Subcutaneous abdominal adipose tissue (tissue), 5 donors: Measurements from ENCODE around the gene CRABP2.

Experiments used
- H3K27ac ChIP-seq: one replicate; pipeline ENCODE4 v1.7.0; 2013; ENCODE audit warnings: low read depth, mild to moderate bottlenecking, inconsistent platforms, low read length, moderate library complexity
- H3K27me3 ChIP-seq, 5 donors: one replicate each; pipeline ENCODE4 v1.7.0; 2013; ENCODE audit warnings: low read length in 5 of 5, inconsistent platforms in 1 of 5; ENCODE audit not compliant: control insufficient read depth in 5 of 5, insufficient read depth in 4 of 5
- H3K36me3 ChIP-seq, 5 donors: one replicate each; pipeline ENCODE4 v1.7.0; 2013; ENCODE audit warnings: low read length in 5 of 5; ENCODE audit not compliant: control insufficient read depth in 5 of 5, insufficient read depth in 5 of 5
- H3K4me1 ChIP-seq, 5 donors: one replicate each; pipeline ENCODE4 v1.7.0; 2013; ENCODE audit warnings: low read length in 5 of 5, mild to moderate bottlenecking in 3 of 5, moderate library complexity in 1 of 5; ENCODE audit not compliant: control insufficient read depth in 5 of 5, insufficient read depth in 5 of 5
- H3K4me3 ChIP-seq, 5 donors: one replicate each; pipeline ENCODE4 v1.7.0; 2013; ENCODE audit warnings: low read length in 5 of 5, low read depth in 1 of 5
- H3K9ac ChIP-seq, 5 donors: one replicate each; pipeline ENCODE4 v1.7.0; 2013; ENCODE audit warnings: low read length in 5 of 5, mild to moderate bottlenecking in 4 of 5, moderate library complexity in 3 of 5
- H3K9me3 ChIP-seq, 5 donors: one replicate each; pipeline ENCODE4 v1.7.0; 2013; ENCODE audit warnings: low read length in 5 of 5; ENCODE audit not compliant: control insufficient read depth in 5 of 5
- donor health status: healthy.
- donor health status: healthy.
- donor health status: healthy.
- donor health status: healthy.
- donor health status: healthy.

The CRABP2 gene

GRCh38 chr1:156692925-156693847 lies 12.2 kb downstream of the CRABP2 start:
- H3K9ac ChIP-seq: no peak overlapping the region
- no peak overlapping the region for H3K4me3 ChIP-seq
- H3K27ac ChIP-seq: no peak overlapping the region
- peaks cover 2 to 24% (median 18%) of the 10 kb centered on the region in 5 donors for H3K4me1 ChIP-seq
- H3K36me3 ChIP-seq: no peaks in the 10 kb centered on the region
- peaks cover 29 to 59% (median 42%) of the 10 kb centered on the region in 5 donors for H3K27me3 ChIP-seq
- H3K9me3 ChIP-seq: no peaks in the 10 kb centered on the region

DNA sequence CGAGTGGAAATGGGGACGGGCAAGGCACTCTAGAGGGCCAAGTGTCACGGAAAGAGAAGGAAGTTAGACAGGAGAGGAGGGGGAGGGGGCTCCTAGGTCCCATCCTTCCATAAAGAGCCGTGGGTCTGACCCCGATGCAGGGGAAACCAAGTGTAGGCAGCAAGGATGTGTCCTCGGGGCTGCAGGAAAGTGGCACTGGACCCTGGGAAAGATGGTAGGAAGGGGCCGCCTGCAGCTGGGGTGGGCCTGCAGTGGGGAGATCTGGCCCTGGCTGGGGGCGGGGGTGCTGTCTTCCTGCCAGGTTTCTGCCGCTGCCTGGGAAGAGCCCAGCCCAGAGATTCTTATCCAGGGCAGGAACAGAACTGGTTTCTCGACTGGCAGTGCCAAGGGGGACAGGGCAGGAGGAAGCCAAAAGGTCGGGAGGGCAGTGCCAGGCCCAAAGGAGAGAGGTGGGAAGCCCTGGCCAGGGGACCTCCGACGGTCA lies 12.9 kb downstream of the CRABP2 start:
- peaks cover 29 to 60% (median 42%) of the 10 kb centered on the region in 5 donors for H3K27me3 ChIP-seq
- no peaks in the 10 kb centered on the region for H3K9me3 ChIP-seq
- peaks cover 2 to 24% (median 18%) of the 10 kb centered on the region in 5 donors for H3K4me1 ChIP-seq
- no peak overlapping the region for H3K4me3 ChIP-seq
- no peak overlapping the region for H3K9ac ChIP-seq
- no peaks in the 10 kb centered on the region for H3K36me3 ChIP-seq
- no peak overlapping the region for H3K27ac ChIP-seq

- Histone ChIP-seq H3K27me3 (peaks cover 26 to 60% (median 40%) of the 10 kb centered on the region in 5 donors), H3K4me3 (no peak overlapping the region)
These were observed 13.5 kb downstream of the CRABP2 start for GRCh38 chr1:156691665-156692440.

DNA sequence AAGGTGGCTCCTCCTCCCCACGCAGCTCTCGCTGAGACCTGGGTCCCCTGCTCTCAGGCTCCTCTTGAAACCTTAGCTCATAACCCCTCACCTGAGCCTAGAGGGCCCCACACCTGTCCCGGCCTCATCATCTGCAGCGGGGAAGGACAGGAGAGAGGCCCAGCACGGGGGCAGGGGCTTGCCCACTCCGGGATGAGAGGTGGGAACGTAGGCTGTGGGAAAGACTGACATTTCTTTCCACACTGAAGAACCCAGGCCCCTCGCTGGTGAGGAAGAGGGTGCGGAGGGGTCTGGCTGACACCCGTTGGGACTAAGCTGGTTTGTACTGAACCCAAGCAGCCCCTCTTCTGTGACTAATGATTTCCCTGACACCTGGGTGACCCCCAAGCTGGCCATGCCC lies 14.2 kb downstream of the CRABP2 start:
- peaks cover 2 to 24% (median 18%) of the 10 kb centered on the region in 5 donors for H3K4me1 ChIP-seq
- H3K9me3 ChIP-seq: no peaks in the 10 kb centered on the region
- no peak overlapping the region for H3K4me3 ChIP-seq
- H3K36me3 ChIP-seq: no peaks in the 10 kb centered on the region
- H3K27me3 ChIP-seq: peaks cover 24 to 60% (median 38%) of the 10 kb centered on the region in 5 donors
- no peak overlapping the region for H3K27ac ChIP-seq
- H3K9ac ChIP-seq: no peak overlapping the region

More at GRCh38 chr1:156691665-156692440, 13.5 kb downstream of the CRABP2 start:
- H3K9ac ChIP-seq: no peak overlapping the region
- peaks cover 2 to 24% (median 18%) of the 10 kb centered on the region in 5 donors for H3K4me1 ChIP-seq
- H3K27ac ChIP-seq: no peak overlapping the region
- H3K36me3 ChIP-seq: no peaks in the 10 kb centered on the region
- H3K9me3 ChIP-seq: no peaks in the 10 kb centered on the region

DNA sequence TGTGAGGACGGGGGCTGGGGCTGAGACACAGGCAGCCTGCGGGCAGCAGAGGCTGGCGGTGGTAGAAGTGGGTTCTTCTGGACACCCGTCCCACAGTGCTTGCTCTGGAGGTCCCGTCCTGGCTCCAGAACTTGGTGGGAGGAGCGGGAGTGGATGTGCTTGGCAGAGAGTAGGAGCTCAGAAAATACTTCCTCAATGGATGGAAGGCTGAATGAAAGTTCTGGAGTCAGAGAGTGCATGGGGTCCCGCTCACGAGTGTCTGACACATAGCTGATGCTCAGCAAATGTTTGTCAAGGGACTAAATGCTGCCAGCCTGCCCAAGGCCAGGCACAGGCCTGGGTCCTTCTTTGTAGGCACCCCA lies 14.7 kb downstream of the CRABP2 start:
- H3K27me3 ChIP-seq: peaks cover 24 to 61% (median 38%) of the 10 kb centered on the region in 5 donors
- H3K4me3 ChIP-seq: no peak overlapping the region
- no peaks in the 10 kb centered on the region for H3K9me3 ChIP-seq
- H3K9ac ChIP-seq: no peak overlapping the region
- H3K27ac ChIP-seq: no peak overlapping the region
- peaks cover 2 to 24% (median 18%) of the 10 kb centered on the region in 5 donors for H3K4me1 ChIP-seq
- no peaks in the 10 kb centered on the region for H3K36me3 ChIP-seq

GRCh38 chr1:156689953-156690674 lies 15.3 kb downstream of the CRABP2 start:
- H3K4me1 ChIP-seq: peaks cover 2 to 24% (median 18%) of the 10 kb centered on the region in 5 donors
- H3K4me3 ChIP-seq: no peak overlapping the region
- no peak overlapping the region for H3K27ac ChIP-seq
- no peaks in the 10 kb centered on the region for H3K9me3 ChIP-seq
- no peaks in the 10 kb centered on the region for H3K36me3 ChIP-seq
- no peak overlapping the region for H3K9ac ChIP-seq
- peaks cover 24 to 65% (median 38%) of the 10 kb centered on the region in 5 donors for H3K27me3 ChIP-seq

DNA sequence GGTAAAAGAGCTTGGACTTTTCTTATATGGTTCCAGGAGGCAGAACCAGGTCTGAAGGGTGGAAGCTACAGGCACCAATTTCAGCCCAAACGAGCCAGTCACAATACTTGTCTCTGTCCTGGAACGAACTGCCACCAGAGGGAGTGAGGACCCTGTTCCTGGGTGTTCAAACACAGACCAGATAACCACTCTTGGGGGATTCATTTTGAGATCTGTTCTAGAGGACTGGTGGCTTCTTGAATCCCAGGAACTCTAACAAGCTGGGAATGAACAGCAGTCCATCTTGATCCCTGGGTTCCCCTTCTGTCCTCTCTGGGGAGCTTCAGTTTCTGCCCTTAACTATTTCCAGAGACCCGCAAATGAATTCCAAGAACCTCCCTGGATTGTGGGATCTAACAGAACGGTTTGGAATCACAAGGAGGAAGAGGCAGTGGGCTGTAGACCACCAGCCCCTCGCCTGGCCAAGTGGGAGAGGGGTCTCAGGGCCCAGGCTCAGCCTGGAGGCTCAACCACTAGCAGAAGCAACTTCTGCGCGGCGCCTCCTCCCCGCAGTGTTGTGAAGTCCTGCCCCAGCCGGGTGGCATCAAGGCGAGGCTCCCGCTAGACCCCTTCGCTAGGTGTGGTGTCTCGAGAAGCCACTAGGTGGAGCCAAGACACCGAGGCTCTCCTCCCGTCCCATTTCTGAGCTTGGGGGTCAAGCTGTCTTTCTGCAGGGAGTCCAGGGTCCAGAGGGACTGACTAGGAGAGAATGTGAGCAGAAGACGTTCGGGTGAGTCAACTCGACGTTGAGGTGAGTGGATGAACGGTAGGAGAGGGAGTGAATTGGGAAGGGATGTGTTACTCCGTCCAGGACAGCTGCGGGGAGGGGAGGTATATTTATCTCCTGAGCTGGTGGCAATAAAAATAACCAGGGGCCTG lies 16.1 kb downstream of the CRABP2 start:
- Histone ChIP-seq H3K4me3 (no peak overlapping the region), H3K4me1 (peaks cover 2 to 24% (median 18%) of the 10 kb centered on the region in 5 donors), H3K9ac (no peak overlapping the region), H3K27ac (no peak overlapping the region), H3K36me3 (no peaks in the 10 kb centered on the region), H3K9me3 (no peaks in the 10 kb centered on the region), H3K27me3 (peaks cover 27 to 68% (median 38%) of the 10 kb centered on the region in 5 donors)

DNA sequence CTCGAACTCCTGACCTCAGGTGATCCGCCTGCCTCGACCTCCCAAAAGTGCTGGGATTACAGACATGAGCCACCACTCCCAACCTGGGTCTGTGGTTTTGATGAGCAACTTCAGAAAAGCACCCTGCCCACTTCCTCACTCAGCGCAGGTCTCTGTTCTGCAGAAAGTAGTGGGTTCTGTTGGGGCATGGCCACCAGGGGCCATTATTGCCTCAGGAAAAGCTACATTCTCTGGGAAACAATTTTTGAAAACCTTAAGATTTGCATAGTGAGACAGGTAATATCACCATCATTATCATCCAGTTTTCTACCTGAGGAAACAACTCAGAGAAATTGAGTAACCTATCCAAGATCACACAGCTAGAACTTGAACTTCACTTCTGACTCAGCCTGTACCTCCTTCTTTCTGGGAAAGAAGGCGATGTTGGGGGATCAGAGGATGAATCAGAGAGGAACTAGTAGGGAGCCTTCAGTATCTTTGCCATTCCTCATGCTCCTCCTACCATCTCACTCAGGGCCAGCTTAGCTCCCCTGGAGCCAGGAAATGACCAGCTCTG lies 21.1 kb downstream of the CRABP2 start:
- peaks cover 6 to 44% (median 19%) of the 10 kb centered on the region in 5 donors for H3K27me3 ChIP-seq
- no peaks in the 10 kb centered on the region for H3K36me3 ChIP-seq
- H3K9ac ChIP-seq: no peak overlapping the region
- no peak overlapping the region for H3K27ac ChIP-seq
- peaks cover 0 to 2% (median 0%) of the 10 kb centered on the region in 5 donors for H3K4me1 ChIP-seq
- H3K4me3 ChIP-seq: no peak overlapping the region
- no peaks in the 10 kb centered on the region for H3K9me3 ChIP-seq
